GM23338 (cell line): ENCODE data around the gene SUMF1. TPM values are rescaled to one million over a fixed set of nuclear protein-coding genes. Genes with fewer than 3 reads are reported as not detected.

Experiments used
- ATAC-seq: fragments of 200-7000 bp; cut with Tn5 transposase; 3 replicates; pipeline ENCODE4 v1.9.1; 2020
- DNase-seq: peaks from one replicate; pipeline ENCODE4 v3.0.0-alpha.2; 2015; ENCODE audit warnings: low spot score
- H2AFZ ChIP-seq: fragments of 200-600 bp; sonication (generic); 2 replicates; pipeline ENCODE4 v1.8.0; 2016; ENCODE audit warnings: antibody characterized with exemption, mild to moderate bottlenecking, moderate library complexity
- H3F3A ChIP-seq: fragments of 200-600 bp; sonication (generic); replicated peaks from 2 replicates; pipeline ENCODE4 v1.8.0; 2017; ENCODE audit warnings: antibody characterized with exemption, mixed run types, low read depth
- H3K27ac ChIP-seq: fragments of 200-600 bp; sonication (generic); 2 replicates; pipeline ENCODE4 v1.6.1; 2016; ENCODE audit warnings: low read depth
- H3K27me3 ChIP-seq: fragments of 200-600 bp; sonication (generic); 2 replicates; pipeline ENCODE4 v1.8.0; 2016; ENCODE audit warnings: mild to moderate bottlenecking, mixed run types, moderate library complexity; ENCODE audit not compliant: insufficient read depth
- H3K36me3 ChIP-seq: fragments of 200-600 bp; sonication (generic); 2 replicates; pipeline ENCODE4 v1.8.0; 2016; ENCODE audit warnings: mild to moderate bottlenecking; ENCODE audit not compliant: insufficient read depth
- H3K4me1 ChIP-seq: fragments of 200-600 bp; sonication (generic); 2 replicates; pipeline ENCODE4 v1.8.0; 2016; ENCODE audit warnings: mild to moderate bottlenecking, moderate library complexity; ENCODE audit not compliant: insufficient read depth
- H3K4me2 ChIP-seq: fragments of 200-600 bp; sonication (generic); 2 replicates; pipeline ENCODE4 v1.7.1; 2017; ENCODE audit warnings: mixed run types
- H3K4me3 ChIP-seq: fragments of 200-600 bp; sonication (generic); 2 replicates; pipeline ENCODE4 v1.6.1; 2016; ENCODE audit warnings: mixed run types
- H3K79me2 ChIP-seq: fragments of 200-600 bp; sonication (generic); replicated peaks from 2 replicates; pipeline ENCODE4 v1.8.0; 2017; ENCODE audit warnings: mild to moderate bottlenecking; ENCODE audit not compliant: insufficient read depth
- H3K9me2 ChIP-seq: fragments of 200-600 bp; sonication (generic); 2 replicates; pipeline ENCODE4 v1.8.0; 2017; ENCODE audit not compliant: insufficient read depth
- H4K20me1 ChIP-seq: fragments of 200-600 bp; sonication (generic); replicated peaks from 2 replicates; pipeline ENCODE4 v1.8.0; 2017; ENCODE audit warnings: mild to moderate bottlenecking; ENCODE audit not compliant: insufficient read depth
- H3K27ac Mint-ChIP-seq: 2 replicates; pipeline ENCODE4 v1.8.0; 2020; ENCODE audit warnings: inconsistent platforms, mild to moderate bottlenecking, moderate library complexity, mixed read lengths
- H3K27me3 Mint-ChIP-seq: 3 replicates; pipeline ENCODE4 v1.8.0; 2022; ENCODE audit warnings: low read depth, mild to moderate bottlenecking, moderate library complexity, mixed read lengths, inconsistent platforms; ENCODE audit not compliant: insufficient read depth, poor library complexity
- H3K36me3 Mint-ChIP-seq: 3 replicates; pipeline ENCODE4 v1.8.0; 2021; ENCODE audit warnings: low read depth, mild to moderate bottlenecking, inconsistent platforms, moderate library complexity, mixed read lengths
- H3K4me1 Mint-ChIP-seq: 3 replicates; pipeline ENCODE4 v1.8.0; 2020; ENCODE audit warnings: mild to moderate bottlenecking, inconsistent platforms, mixed read lengths
- H3K4me3 Mint-ChIP-seq: 3 replicates; pipeline ENCODE4 v1.8.0; 2021; ENCODE audit warnings: moderate library complexity, mild to moderate bottlenecking, inconsistent platforms, mixed read lengths
- H3K9me3 Mint-ChIP-seq: 3 replicates; pipeline ENCODE4 v1.8.0; 2020; ENCODE audit warnings: moderate library complexity, mild to moderate bottlenecking, inconsistent platforms, mixed read lengths
- CREB1 ChIP-seq: fragments of 250-450 bp; sonication (Bioruptor Pico); IDR thresholded peaks from 2 replicates; pipeline ENCODE4 v1.5.0; 2020; ENCODE audit warnings: low read depth, mild to moderate bottlenecking, moderate library complexity
- CTCF ChIP-seq, 2 experiments: fragments of 200-600 bp in 1 of 2; sonication (generic) in 1 of 2; conservative IDR thresholded peaks; 2 replicates each; pipeline versions ENCODE4 v1.5.1 to v1.6.1; 2016 to 2017; ENCODE audit warnings: antibody characterized with exemption in 2 of 2, low read depth in 2 of 2, mild to moderate bottlenecking in 2 of 2, moderate library complexity in 1 of 2
- ETS1 ChIP-seq: IDR thresholded peaks from 2 replicates; pipeline ENCODE4 v1.6.1; 2016; ENCODE audit warnings: antibody characterized with exemption
- EZH2 ChIP-seq: fragments of 200-600 bp; sonication (generic); IDR thresholded peaks from one replicate; pipeline ENCODE4 v1.8.0; 2017; ENCODE audit warnings: antibody characterized with exemption, mild to moderate bottlenecking, low read depth; ENCODE audit not compliant: unreplicated experiment
- EZH2phosphoT487 ChIP-seq: fragments of 200-600 bp; sonication (generic); IDR thresholded peaks from one replicate; pipeline ENCODE4 v1.8.1; 2018; ENCODE audit warnings: antibody characterized with exemption; ENCODE audit not compliant: unreplicated experiment
- JUNB ChIP-seq: IDR thresholded peaks from one replicate; pipeline ENCODE4 v1.6.1; 2016; ENCODE audit warnings: antibody characterized with exemption; ENCODE audit not compliant: unreplicated experiment
- NANOG ChIP-seq: IDR thresholded peaks from 2 replicates; pipeline ENCODE4 v1.6.1; 2016; ENCODE audit warnings: antibody characterized with exemption, borderline replicate concordance
- POLR2AphosphoS5 ChIP-seq: IDR thresholded peaks from 2 replicates; pipeline ENCODE4 v1.6.1; 2016; ENCODE audit warnings: antibody characterized with exemption, low read depth
- REST ChIP-seq: IDR thresholded peaks from one replicate; pipeline ENCODE4 v1.6.1; 2018; ENCODE audit warnings: antibody characterized with exemption; ENCODE audit not compliant: unreplicated experiment
- STAT1 ChIP-seq: IDR thresholded peaks from one replicate; pipeline ENCODE4 v1.6.1; 2016; ENCODE audit warnings: antibody characterized with exemption; ENCODE audit not compliant: unreplicated experiment
- ZNF114 ChIP-seq: fragments of 250-450 bp; sonication (Bioruptor Pico); IDR thresholded peaks from 2 replicates; pipeline ENCODE4 v1.5.0; 2020; ENCODE audit warnings: mild to moderate bottlenecking, moderate library complexity
- ZNF331 ChIP-seq: fragments of 250-450 bp; sonication (Bioruptor Pico); IDR thresholded peaks from 2 replicates; pipeline ENCODE4 v1.5.0; 2020; ENCODE audit warnings: low read depth, mild to moderate bottlenecking, moderate library complexity
- ZNF462 ChIP-seq: fragments of 250-450 bp; sonication (Bioruptor Pico); IDR thresholded peaks from 2 replicates; pipeline ENCODE4 v1.5.0; 2020; ENCODE audit warnings: mild to moderate bottlenecking, moderate library complexity
- polyA plus RNA-seq: library from polyadenylated mRNA; unstranded; fragments of >200 nt; fragmentation: Nextera tagmentation; extraction: Ambion mirVana; gene quantifications from 2 replicates; pipeline ENCODE4 v1.2.1, GENCODE V29; 2016
- total RNA-seq: library from RNA; depleted of rRNA; stranded (reverse); fragments of >200 nt; shearing (Covaris generic); gene quantifications from 2 replicates; pipeline ENCODE4 v1.2.3, GENCODE V29; 2014

Gene SUMF1
- total and polyA plus RNA-seq, 2 experiments from 2014 or later, result 6.9 to 20.3 TPM

GRCh38 chr3:4475804-4476203 is 8.7 kb upstream of the SUMF1 start:
- H3K9me2 ChIP-seq, result 0 out of 2 replicates have a peak, but pooled peaks cover 6% of the 10 kb centered on the region
- no peaks in the 10 kb centered on the region for H3F3A ChIP-seq
- H3K4me3 ChIP-seq, result no peak overlapping the region
- H3K36me3 ChIP-seq, result no peaks in the 10 kb centered on the region
- H4K20me1 ChIP-seq, result no peaks in the 10 kb centered on the region
- Mint-ChIP-seq H3K9me3 (no peaks in the 10 kb centered on the region; the same call in 2 of the 3 replicates), H3K4me3 (no peak overlapping the region), H3K36me3 (no peaks in the 10 kb centered on the region), H3K27me3 (peaks cover 2% of the 10 kb centered on the region), H3K27ac (no peak overlapping the region), H3K4me1 (peaks cover 4% of the 10 kb centered on the region; the same call in 2 of the 3 replicates)
- H3K4me2 ChIP-seq, result no peak overlapping the region
- no peak overlapping the region for H3K27ac ChIP-seq
- TF ChIP-seq NANOG (no peak), STAT1 (no peak), ETS1 (no peak), POLR2AphosphoS5 (no peak), ZNF331 (CRISPR knock-in tag) (no peak), JUNB (no peak), EZH2 (no peak), CTCF (conservative IDR thresholded peaks at IDR 0.05; ENCODE audit: low read depth in 2 of 2) (no peak), EZH2phosphoT487 (no peak), CREB1 (CRISPR knock-in tag) (no peak), ZNF462 (CRISPR knock-in tag) (no peak), ZNF114 (CRISPR knock-in tag) (no peak), REST (no peak)
- H2AFZ ChIP-seq, result no peak overlapping the region
- no peaks in the 10 kb centered on the region for H3K27me3 ChIP-seq
- DNase-seq, result no peak
- no peaks in the 10 kb centered on the region for H3K79me2 ChIP-seq
- no peak for ATAC-seq
- 0 out of 2 replicates have a peak, but pooled peaks cover 3% of the 10 kb centered on the region for H3K4me1 ChIP-seq
